Esophagus mucosa (tissue), 1 donor: ENCODE measurements around the gene NETO1. TPM values are rescaled to one million over a fixed set of nuclear protein-coding genes. Genes with fewer than 3 reads are reported as not detected.

Experiments used
- ATAC-seq: fragments of 200-7000 bp; cut with Tn5 transposase; one replicate; pipeline ENCODE4 v1.9.1; 2020
- total RNA-seq: library from RNA; stranded (reverse); gene quantifications from one replicate; pipeline ENCODE4 v1.2.4, GENCODE V29; 2023
- donor health status: DM: yes; HTN: yes; CAD: no.

The NETO1 gene
- total RNA-seq, 1 donor from 2014 or later, result not detected

DNA sequence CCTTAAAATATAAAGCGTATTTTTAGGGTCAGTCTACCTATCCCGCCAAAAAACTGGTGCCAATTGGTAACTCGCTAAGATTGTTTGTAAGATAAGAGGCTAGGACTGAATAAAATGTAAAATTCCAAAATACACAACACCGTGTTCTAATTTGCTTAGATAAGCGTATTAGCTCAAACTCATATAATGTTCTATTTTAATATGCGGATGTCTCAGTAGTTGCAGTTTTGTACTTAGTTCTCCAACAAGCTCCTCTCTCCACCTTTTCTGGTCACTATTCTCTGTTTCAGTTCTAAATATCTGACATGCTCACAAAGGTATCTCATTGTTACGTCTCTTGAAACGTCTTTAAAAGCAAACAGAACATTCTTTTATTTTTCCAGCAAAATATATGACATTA, 24.0 kb downstream of the NETO1 start:
- ATAC-seq, result no peak

DNA sequence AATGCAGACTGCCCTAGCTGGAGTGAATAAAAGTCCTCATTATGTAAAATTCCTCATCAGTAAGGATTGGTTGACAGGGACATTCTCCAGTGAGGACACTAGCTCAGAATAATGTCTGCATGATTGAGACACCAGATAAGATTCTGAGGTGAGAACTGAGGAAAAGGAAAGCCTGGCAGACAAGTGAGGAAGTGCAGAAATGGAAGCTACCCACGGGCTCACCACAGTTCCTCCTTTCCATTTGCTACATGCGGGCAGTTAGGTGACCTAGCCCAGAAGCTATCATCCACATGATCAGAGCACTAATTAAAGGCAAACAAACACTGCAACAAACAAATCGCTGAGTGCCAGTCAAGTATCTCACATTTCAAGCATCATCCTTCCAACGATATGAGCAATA, 27.7 kb downstream of the NETO1 start:
- ATAC-seq, result no peak

DNA sequence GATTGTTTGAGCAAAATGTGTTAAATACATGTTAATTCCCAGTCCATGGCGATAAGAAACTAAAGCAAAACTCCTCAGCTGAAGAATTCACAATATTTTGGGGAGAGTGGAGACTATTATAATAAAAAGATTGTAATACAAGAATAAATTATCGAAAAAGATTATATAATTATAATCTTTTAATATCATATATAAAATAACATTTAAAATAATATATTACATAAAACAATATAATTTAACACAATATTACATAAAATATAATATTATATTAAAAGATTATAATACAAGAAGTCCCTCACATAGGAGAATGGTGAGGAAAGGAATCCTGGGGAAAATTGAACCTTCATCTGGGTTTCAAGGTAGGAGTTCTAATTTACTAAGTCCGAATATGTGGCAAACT, 33.1 kb downstream of the NETO1 start:
- no peak for ATAC-seq

- ATAC-seq, result no peak
Measured at GRCh38 chr18:72833471-72833870, 34.3 kb downstream of the NETO1 start.

- peak; percentile 17 for ATAC-seq
Measured at GRCh38 chr18:72830109-72830508, 37.7 kb downstream of the NETO1 start.

DNA sequence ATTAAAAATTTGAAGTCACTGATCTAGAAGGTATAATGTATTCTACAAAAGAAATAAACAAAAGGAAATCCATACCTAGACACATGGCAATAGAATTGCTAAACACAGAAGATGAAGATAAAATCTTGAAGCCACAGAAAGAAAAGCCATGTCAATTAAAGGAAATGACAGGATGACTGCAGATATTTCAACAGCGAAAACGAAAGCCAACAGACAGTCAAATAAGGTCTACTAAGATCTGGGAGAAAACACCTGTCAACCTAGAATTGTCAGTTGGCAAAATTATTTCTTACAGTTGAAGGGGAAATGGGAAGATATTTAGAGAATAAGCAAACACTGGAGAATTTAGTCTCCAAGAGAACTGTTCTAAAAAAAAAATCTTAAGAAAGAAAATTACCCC, 39.2 kb downstream of the NETO1 start:
- ATAC-seq, result no peak

GRCh38 chr18:72826736-72827135, 41.1 kb downstream of the NETO1 start:
- no peak for ATAC-seq

- ATAC-seq, result no peak
Measured at GRCh38 chr18:72823345-72823744, 44.4 kb downstream of the NETO1 start.

- no peak for ATAC-seq
Measured at GRCh38 chr18:72822202-72822601, 45.6 kb downstream of the NETO1 start.

DNA sequence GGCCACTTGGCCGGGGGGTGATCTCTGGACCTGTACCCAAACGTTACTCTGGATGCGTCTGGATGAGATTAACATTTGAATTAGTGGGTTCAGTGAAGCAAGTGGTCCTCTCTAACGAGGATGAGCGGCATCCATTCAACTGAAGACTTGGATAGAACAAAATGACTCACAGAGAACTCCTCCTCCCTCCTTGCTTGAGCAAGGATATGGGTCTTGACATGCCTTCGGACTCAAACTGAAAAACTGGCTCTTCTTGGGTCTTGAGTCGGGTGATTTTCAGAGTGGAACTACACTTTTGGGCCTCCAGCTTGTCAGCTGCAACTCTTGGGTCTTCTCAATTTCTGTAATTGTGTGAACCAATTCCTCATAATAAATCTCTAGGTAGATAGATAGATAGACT, 47.2 kb downstream of the NETO1 start:
- ATAC-seq, result no peak

GRCh38 chr18:72819050-72819449, 48.7 kb downstream of the NETO1 start:
- ATAC-seq, result no peak

DNA sequence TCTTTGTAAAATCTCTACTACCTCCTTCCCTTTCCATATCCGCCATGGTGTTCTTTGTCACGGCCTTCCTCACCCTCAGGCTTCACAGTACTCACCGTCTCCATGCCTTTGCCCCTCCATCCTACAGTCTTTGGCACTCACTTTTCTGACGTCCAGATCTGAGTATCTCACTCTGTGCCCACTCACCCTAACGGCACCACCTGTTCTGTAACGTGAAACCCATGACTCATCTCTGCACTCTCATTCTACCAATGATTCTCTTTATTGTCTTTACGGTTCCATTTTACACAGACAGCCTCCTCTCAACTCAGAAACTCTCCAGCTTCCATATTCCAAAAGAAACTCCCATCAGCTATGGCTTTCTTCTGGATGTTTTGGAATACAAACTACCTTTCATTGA, 56.7 kb downstream of the NETO1 start:
- no peak for ATAC-seq

- ATAC-seq, result no peak
Measured at GRCh38 chr18:72808680-72809079, 59.1 kb downstream of the NETO1 start.

- no peak for ATAC-seq
Measured at GRCh38 chr18:72799106-72799505, 68.7 kb downstream of the NETO1 start.

DNA sequence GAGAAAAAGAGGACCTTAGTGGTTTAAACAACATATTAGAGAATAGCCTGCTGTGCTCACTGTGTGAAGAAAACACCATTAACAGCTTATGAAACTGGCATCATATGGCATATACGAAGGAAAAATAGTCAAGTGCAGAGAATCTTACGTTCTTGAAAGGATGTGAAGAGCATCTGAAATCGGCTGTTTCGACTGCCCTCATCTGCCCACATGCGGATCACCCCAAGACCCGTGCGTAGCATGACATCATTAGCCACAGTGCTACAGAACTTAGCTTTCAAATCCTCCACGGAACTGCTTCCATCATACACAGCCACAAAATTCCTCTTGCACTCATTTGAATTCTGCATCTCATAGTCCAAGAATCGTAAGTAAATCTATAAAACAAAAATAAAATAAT, 84.3 kb downstream of the NETO1 start:
- ATAC-seq, result no peak

GRCh38 chr18:72774914-72775313, 92.9 kb downstream of the NETO1 start:
- no peak for ATAC-seq

- ATAC-seq, result no peak
Measured at GRCh38 chr18:72772916-72773315, 94.9 kb downstream of the NETO1 start.

DNA sequence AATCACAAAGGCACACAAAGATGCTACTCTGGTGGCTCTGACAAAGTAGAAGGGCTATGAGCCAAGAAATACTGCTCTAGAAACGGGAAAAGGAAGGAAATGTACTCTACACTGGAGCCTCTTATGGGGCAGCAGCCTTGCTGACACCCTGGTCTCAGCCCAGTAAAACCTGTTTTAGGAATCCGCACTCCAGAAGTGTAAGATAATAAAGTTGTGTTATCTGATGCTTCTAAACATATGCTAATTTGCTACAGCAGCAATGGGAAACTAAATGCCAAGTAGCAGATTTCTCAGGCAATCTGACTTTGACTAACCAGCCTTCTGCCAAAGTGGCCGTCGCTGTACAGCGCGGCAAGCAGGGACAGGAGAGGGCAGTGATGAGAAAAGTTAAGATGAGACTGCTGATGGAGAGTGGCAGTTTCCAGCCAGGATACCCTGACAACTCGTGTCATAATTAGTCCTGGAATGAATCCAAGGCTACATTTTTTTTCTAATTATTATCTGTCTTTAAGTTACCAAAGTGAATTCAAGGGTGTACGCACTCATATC, 99.0 kb downstream of the NETO1 start:
- no peak for ATAC-seq

DNA sequence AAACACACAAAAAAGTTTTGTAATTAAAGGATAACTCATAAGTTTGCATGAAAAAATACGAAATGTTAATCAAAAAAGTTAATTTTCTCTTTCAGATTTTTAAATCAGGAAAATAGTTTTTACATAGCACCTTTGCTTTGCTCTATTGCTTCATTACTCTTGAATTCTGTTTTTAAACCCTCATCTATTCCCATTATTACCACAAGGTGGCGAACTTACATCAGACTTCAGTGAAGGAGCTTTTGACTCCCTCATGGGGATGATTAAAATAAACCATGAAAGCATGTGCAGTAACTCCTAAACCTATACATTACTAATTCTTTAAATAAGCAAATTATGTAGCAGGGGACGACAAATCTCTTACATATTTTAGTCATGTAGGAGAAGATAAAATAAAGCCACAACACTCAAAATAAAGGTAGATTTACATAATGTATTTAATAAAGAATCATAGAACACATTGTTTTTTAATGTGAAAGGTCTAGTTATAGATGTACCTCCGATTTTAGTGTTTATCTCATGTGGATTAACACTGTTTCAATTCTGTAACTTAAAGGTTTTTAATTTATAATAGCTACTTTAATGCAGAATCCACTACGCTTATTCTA, 105.2 kb downstream of the NETO1 start:
- peak; percentile 50 for ATAC-seq

GRCh38 chr18:72752220-72752619, 115.6 kb downstream of the NETO1 start:
- ATAC-seq, result no peak

DNA sequence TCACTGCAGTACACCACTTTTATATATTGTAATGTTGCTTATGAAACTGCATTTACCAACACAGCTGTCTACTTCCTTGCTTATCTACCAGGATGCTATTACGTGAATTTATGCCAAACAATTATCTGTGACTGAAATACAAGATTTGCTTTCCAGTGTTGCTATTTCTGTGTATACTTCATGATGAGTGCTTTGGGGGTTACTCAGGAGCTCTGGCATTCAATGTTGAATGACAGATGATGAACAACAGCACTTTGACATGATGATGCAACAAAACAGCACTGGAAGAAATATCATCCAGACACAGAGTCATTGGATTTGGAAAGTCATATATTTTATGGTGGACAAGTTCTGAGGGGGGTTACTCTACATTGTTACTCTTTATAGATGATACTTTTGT, 125.8 kb downstream of the NETO1 start:
- no peak for ATAC-seq

- ATAC-seq, result no peak
Measured at GRCh38 chr18:72738136-72738535, 129.7 kb downstream of the NETO1 start.

- peak; percentile 49 for ATAC-seq
Measured at GRCh38 chr18:72727776-72728175, 140.0 kb downstream of the NETO1 start.

- ATAC-seq, result peak; percentile 70
Measured at GRCh38 chr18:72727038-72727655, 140.6 kb downstream of the NETO1 start.

- ATAC-seq, result no peak
Measured at GRCh38 chr18:72726201-72726600, 141.6 kb downstream of the NETO1 start.
